Stimulated activated CD8-positive, alpha-beta memory T cell treated with anti-CD3 and anti-CD28 coated beads, Interleukin-12 subunit alpha, Interleukin-12 subunit beta, amount 100 ng/mL, for 24 hours (primary cell): ENCODE results near the gene MTSS2.

Source experiments
- DNase-seq: peaks from one replicate; pipeline ENCODE4 v3.0.0-alpha.2; 2020; ENCODE audit errors: extremely low read depth

Gene MTSS2

GRCh38 chr16:70714581-70715054 is 28.8 kb upstream of the MTSS2 start:
- DNase-seq, result no peak

GRCh38 chr16:70713824-70714223 is 28.0 kb upstream of the MTSS2 start:
- no peak for DNase-seq

- no peak for DNase-seq
Observed at GRCh38 chr16:70713342-70713741, 27.5 kb upstream of the MTSS2 start.

- no peak for DNase-seq
Observed at GRCh38 chr16:70712942-70713341, 27.1 kb upstream of the MTSS2 start.

DNA sequence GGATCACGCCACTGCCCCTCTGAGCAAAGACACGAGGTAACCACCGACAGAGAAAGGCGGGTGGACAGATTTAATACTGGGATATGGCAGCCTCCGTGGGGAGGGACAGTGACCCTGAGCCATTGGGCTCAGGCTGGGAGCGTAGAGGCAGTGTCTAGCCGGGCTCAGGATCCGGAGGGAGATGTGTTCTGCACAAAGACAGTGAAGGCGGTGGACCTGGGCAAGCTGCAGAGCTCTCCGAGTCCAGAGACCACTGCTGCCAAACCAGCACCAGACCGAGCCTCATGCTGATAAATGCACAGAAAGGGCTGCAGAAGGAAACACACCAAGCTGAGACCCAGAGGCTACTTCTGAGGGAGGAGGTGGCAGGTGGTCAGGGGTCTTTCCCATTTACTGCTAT is 26.5 kb upstream of the MTSS2 start:
- no peak for DNase-seq

GRCh38 chr16:70711211-70712031 is 25.6 kb upstream of the MTSS2 start:
- no peak for DNase-seq

- DNase-seq, result no peak
Observed at GRCh38 chr16:70710422-70711210, 24.8 kb upstream of the MTSS2 start.

- DNase-seq, result no peak
Observed at GRCh38 chr16:70709942-70710341, 24.1 kb upstream of the MTSS2 start.

DNA sequence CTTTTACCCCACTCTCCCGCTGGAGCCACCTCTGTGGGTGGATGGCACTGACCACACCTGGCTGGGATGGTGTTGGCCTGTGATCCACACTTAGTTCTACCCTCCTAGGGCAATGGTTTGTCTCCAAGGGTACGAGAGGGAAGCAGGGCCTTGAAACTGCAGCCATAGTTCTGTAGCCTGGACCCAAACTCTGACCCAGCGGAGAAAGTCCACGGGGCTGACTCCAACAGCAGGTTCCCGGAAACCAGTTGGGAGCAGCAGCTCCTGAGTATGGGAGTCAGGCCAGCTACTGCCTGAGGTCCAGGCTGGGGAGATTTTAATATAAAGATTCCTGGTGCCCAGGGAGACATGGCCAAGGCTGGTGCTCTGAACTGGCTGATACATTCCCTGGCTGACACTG is 23.6 kb upstream of the MTSS2 start:
- DNase-seq, result no peak

- no peak for DNase-seq
Observed at GRCh38 chr16:70708366-70709246, 22.8 kb upstream of the MTSS2 start.

- no peak for DNase-seq
Observed at GRCh38 chr16:70706948-70707465, 21.2 kb upstream of the MTSS2 start.

- no peak for DNase-seq
Observed at GRCh38 chr16:70705056-70705455, 19.2 kb upstream of the MTSS2 start.

DNA sequence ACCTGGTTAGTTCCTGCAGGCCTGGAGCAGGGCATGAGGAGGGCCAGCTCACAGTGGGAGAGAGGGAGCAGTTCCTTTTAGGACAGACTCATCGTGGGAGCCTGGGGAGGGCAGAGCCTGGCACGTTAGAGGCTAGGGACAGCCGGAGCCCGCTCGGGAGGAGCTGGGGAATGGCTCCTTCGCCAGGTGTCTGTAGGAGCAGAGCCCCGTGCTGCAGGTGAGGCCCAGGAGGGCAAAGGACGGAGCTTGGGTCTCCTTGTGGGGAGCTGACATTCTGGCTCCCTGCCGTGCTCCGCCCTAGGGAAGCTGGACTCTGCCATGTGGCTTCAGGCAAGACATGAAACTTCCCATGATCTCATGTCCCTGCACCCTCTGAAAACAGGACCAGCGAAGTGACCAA is 18.7 kb upstream of the MTSS2 start:
- no peak for DNase-seq

- DNase-seq, result no peak
Observed at GRCh38 chr16:70703835-70704381, 18.1 kb upstream of the MTSS2 start.

- no peak for DNase-seq
Observed at GRCh38 chr16:70703041-70703834, 17.4 kb upstream of the MTSS2 start.

DNA sequence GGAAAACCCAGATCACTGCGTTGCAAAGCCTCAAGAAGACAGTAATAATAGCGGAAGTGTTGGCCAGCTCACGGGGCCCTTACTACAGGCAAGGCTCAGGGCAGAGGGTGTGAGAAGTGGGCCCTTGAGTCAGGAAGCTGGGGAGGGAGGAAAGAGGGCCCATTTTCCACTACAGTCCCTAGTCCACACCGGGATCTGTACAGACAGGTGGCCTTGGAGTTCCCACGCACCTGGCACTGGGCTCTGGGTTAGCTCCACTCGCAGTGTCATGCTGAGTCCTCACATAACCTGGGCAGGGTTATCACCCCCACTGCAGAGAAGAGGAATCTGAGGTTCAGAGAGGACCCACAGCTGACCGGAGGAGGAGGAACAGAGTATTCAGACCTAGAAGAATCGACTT is 16.8 kb upstream of the MTSS2 start:
- no peak for DNase-seq

DNA sequence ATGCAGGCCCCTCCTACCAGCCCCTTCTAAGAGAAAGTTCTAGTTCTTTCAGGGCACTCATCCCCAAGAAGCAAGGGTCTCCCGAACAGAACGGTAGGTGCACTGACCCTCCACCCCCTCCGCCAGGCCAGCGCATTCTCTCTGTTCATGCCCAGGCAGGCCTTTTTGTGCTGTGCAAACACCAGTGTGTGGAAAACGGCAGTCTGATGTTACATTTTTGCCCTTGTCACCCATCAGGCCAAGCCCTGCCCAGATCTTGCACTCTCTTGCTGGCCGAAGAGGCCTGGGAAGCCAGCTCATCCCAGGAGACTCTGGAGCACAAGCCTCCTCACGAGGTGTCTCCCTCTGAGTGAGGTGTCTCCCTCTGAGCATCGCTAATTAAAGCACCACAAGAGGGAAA is 16.1 kb upstream of the MTSS2 start:
- DNase-seq, result no peak

DNA sequence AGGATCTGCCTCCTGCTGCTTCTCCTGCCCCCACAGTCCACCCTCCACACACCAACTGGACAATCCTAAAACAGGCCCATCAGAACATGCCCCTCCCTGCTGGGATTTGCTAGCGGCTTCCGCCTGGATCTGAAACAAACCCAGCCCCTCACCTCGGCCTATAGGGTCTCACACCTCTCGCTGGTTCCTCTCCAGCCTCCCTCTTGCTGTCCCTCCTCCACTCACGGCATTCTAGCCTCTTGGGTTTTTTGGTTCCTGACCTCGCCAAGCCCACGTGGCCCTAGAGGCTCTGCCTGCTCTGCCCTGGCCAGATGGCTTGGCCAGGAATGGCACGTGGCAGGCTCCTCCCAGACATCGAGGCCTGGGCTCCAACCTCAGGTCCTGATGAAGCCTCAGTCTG is 15.7 kb upstream of the MTSS2 start:
- no peak for DNase-seq

DNA sequence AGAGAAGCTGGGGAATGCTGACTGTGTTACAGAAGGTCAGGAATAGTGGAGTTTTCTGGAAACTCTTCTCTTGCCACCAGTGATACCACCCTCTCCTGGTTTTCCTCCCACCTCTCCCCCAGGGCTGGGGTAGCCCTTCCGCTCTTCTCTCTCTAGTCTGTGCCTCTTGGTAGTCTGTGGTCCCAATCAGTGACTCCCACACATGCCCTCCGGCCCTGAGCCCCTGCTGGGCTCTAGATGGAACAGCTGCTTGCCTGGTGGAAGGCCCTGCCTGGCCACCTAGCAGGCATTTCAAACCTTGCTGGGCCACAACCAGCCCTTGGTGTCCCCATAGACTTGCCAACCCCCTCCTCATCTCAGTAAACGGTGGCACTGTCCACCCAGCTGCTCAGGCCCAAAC is 15.2 kb upstream of the MTSS2 start:
- no peak for DNase-seq

DNA sequence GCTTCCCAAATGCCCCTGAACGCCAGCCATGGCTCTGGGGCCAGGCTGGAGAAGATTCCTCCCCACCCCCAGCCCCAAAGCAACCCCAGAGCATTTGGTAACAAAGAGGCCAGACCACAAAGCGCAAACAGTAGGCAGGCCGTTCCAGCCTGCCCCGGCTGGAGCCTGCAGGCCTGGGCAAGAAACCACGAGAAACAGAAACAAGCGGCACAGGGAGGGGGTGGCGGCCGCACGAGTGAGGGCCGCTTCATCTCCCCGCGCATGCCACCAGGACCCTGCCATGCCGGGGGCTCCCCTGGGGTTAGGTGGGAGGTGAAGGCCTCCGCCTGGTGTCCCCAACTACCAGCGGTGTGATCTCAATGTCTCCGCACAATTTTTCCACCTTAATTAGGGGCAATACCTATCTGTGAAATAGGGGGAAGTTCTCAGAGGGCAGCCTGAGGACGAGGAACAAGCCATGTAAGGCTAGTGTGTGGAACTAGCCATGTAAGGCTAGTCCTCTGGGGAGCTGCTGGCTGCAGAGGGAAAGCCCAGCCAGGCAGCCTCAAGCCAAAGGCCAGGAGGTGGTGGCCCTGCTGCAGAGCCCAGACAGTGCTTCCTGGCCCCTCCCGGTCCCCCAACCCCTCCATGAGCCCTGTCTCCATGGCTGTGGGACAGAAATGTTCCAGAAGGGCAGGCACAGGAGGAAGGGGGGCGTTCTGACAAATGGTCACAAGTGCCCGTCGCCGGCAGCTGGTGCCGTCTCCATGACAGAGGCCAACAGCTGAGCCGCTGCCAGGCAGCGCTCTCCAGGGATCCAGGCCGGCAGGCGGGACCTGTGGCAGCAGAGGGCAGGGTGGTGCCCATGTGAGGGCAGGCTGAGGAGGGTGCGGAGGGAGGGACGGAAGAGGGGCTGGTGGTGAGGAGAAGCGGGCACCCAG is 14.5 kb upstream of the MTSS2 start:
- DNase-seq, result no peak
